Upper lobe of right lung (tissue), 1 donor: ENCODE results near the gene MAN2B1. TPM values are rescaled to one million over a fixed set of nuclear protein-coding genes. Genes with fewer than 3 reads are reported as not detected.
A peak's percentile ranks its signal among the peaks of the same experiment; 100 is the strongest.

ENCODE experiments used
- ATAC-seq: fragments of 200-7000 bp; cut with Tn5 transposase; one replicate; pipeline ENCODE4 v1.9.1; 2020; ENCODE audit warnings: mild to moderate bottlenecking, moderate library complexity
- DNase-seq: peaks from one replicate; pipeline ENCODE4 v3.0.0-alpha.2; 2020
- H3K27ac ChIP-seq: fragments of 200-600 bp; one replicate; pipeline ENCODE4 v1.8.0; 2022
- H3K27me3 ChIP-seq: fragments of 200-600 bp; one replicate; pipeline ENCODE4 v1.8.0; 2022; ENCODE audit warnings: mild to moderate bottlenecking
- H3K36me3 ChIP-seq: fragments of 200-600 bp; one replicate; pipeline ENCODE4 v1.8.0; 2022
- H3K4me1 ChIP-seq: fragments of 200-600 bp; one replicate; pipeline ENCODE4 v1.8.0; 2022
- H3K4me3 ChIP-seq: fragments of 200-600 bp; one replicate; pipeline ENCODE4 v1.8.0; 2022; ENCODE audit warnings: mild to moderate bottlenecking
- H3K9me3 ChIP-seq: fragments of 200-600 bp; one replicate; pipeline ENCODE4 v1.8.0; 2022
- intact Hi-C: fragments of 100-400 bp; cut with DNase I; formaldehyde crosslinking; loops from one replicate; pipeline ENCODE4 v1.11.0; 2022
- total RNA-seq: library from RNA; stranded (reverse); fragmentation: NEBNext Ultra II Directional; extraction: Animal tissue kit (Norgen Biotek cat#: 25700); gene quantifications from one replicate; pipeline ENCODE4 v1.2.1, GENCODE V29; 2021
- TF ChIP-seq, protein P1 (sequence below): fragments of 200-600 bp; IDR thresholded peaks from one replicate; pipeline ENCODE4 v1.8.0; 2022; ENCODE audit warnings: antibody characterized with exemption
- donor health status: DM: no; HTN: yes; CAD: no; lungs with severe emphysema.

Gene MAN2B1
- total RNA-seq, 1 donor from 2014 or later, result 174 TPM

DNA sequence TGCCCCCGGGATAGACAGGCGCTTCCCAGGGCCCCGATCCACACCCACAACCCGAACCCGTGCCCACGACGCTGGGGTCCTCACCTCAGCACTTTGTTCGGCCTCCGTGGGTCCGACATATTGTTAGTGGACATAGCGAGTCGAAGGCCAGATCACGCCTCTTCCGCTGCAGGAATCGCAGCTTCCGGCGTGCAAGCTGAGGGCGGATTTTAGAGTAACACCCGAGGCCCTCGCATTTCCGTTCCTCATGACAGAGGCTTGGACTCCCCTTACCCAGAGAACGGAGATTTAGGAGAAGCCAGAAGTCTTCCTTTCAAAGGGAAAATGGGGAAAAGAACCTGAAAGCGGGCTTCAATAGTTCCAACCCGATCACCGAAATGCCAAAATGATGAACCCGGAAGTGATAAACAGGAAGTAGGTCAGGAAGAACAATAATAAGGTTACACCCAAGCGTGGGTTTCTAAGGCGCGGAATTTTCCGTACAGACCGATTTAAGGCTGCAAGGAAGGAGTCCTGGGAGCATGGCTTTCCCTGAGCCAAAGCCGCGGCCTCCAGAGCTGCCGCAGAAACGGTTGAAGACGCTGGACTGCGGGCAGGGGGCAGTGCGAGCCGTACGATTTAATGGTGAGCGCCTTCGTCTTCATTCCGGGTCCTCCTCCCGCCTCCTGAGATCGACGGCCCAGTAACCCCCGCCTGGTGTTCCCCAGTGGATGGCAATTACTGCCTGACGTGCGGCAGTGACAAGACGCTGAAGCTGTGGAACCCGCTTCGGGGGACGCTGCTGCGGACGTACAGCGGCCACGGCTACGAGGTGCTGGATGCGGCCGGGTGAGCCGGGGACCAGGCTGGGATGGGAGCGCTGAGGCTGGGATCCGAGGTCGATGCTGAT lies 3.0 kb upstream of the MAN2B1 start:
- TF ChIP-seq, protein P1, sequence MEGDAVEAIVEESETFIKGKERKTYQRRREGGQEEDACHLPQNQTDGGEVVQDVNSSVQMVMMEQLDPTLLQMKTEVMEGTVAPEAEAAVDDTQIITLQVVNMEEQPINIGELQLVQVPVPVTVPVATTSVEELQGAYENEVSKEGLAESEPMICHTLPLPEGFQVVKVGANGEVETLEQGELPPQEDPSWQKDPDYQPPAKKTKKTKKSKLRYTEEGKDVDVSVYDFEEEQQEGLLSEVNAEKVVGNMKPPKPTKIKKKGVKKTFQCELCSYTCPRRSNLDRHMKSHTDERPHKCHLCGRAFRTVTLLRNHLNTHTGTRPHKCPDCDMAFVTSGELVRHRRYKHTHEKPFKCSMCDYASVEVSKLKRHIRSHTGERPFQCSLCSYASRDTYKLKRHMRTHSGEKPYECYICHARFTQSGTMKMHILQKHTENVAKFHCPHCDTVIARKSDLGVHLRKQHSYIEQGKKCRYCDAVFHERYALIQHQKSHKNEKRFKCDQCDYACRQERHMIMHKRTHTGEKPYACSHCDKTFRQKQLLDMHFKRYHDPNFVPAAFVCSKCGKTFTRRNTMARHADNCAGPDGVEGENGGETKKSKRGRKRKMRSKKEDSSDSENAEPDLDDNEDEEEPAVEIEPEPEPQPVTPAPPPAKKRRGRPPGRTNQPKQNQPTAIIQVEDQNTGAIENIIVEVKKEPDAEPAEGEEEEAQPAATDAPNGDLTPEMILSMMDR, result no peak
- no peaks in the 10 kb centered on the region for H3K9me3 ChIP-seq
- peak overlapping the region; percentile 98 for H3K27ac ChIP-seq
- peaks cover 30% of the 10 kb centered on the region for H3K36me3 ChIP-seq
- H3K4me1 ChIP-seq, result peaks cover 37% of the 10 kb centered on the region
- no peaks in the 10 kb centered on the region for H3K27me3 ChIP-seq
- H3K4me3 ChIP-seq, result peak overlapping the region; percentile 92
- peak; percentile 69 for ATAC-seq
- intact Hi-C loops, result loop anchor here (10.0 kb wide), 1 partner anchor 105 kb away; no protein-coding TSS in a partner anchor
- peak; percentile 90 for DNase-seq

DNA sequence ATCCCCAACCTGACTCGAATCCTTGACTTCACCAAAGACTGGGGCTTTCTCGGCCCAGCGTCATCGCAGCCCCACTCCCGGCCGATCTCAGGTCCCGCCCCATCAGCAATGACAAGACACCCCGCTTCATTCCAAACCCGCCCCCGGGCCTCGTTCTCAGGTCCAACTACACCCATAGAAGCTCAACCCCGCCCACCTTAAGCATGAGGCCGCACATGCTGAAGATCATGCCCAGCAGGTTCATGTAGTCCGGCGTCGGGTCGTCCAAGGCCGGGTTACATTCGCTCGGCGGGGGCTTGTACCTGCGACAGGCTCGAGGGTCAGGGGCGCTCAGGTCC lies 2.4 kb upstream of the MAN2B1 start:
- Histone ChIP-seq H3K36me3 (peaks cover 28% of the 10 kb centered on the region), H3K27ac (peak overlapping the region; percentile 98), H3K27me3 (no peaks in the 10 kb centered on the region), H3K4me3 (peak overlapping the region; percentile 92), H3K9me3 (no peaks in the 10 kb centered on the region), H3K4me1 (peaks cover 37% of the 10 kb centered on the region)
- TF ChIP-seq, protein P1, result no peak
- DNase-seq (peak; percentile 77), ATAC-seq (peak; percentile 7)
- intact Hi-C loops, result no loop called here

DNA sequence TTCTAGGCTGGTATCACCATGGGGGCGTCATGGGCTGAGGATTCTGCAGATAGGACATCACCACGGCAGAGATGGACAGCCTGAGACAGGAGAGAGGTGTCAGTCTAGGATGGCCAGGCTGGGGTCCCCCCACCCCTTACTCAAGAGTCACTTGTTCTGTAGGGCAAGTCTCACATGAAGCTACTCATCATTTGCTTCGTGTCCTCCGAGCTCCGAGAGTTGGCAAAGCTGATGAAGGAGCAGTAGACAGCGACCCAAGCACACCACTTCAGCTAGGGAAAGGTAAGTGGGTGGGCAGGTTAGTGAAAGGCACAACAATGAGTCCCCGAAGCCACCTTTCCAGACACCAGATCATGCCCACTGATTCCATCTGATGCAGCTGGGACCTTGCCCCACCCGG lies 1.8 kb upstream of the MAN2B1 start:
- peak overlapping the region; percentile 92 for H3K4me3 ChIP-seq
- H3K36me3 ChIP-seq, result peaks cover 28% of the 10 kb centered on the region
- peaks cover 37% of the 10 kb centered on the region for H3K4me1 ChIP-seq
- intact Hi-C loops, result no loop called here
- TF ChIP-seq, protein P1, result no peak
- H3K27ac ChIP-seq, result peak overlapping the region; percentile 98
- no peaks in the 10 kb centered on the region for H3K27me3 ChIP-seq
- no peak for DNase-seq
- H3K9me3 ChIP-seq, result no peaks in the 10 kb centered on the region
- no peak for ATAC-seq

DNA sequence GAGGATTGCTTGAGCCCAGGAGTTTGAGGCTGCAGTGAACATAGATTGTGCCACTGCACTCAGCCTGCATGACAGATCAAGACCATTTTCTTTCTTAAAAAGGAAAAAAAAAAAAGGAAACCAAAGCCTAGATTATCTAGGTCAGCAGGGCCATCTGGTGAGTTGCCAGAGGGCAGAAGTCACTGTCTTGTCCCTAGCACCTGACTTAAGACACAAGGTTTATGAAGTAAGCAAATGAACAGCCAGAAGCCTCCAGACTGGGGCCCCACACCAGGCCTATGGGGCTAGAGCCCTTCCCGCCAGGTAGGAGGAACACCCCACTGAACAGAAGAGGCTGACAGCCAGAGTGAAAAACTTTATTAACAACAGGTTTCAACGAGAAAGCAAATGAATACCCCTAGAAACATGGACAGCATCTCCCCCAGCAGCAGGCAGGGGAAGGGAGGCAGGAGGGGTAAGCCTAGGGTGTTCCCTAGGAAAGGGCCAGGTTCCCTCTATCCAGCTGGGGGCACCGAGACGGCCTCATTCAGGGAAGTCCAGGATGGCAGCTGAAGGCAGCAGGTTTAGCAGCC lies 1.3 kb upstream of the MAN2B1 start:
- H3K36me3 ChIP-seq, result peaks cover 28% of the 10 kb centered on the region
- TF ChIP-seq, protein P1, result no peak
- H3K27ac ChIP-seq, result no peak overlapping the region
- H3K4me1 ChIP-seq, result peaks cover 37% of the 10 kb centered on the region
- H3K9me3 ChIP-seq, result no peaks in the 10 kb centered on the region
- no peak for DNase-seq
- intact Hi-C loops, result no loop called here
- H3K27me3 ChIP-seq, result no peaks in the 10 kb centered on the region
- H3K4me3 ChIP-seq, result peak overlapping the region; percentile 92
- ATAC-seq, result no peak

DNA sequence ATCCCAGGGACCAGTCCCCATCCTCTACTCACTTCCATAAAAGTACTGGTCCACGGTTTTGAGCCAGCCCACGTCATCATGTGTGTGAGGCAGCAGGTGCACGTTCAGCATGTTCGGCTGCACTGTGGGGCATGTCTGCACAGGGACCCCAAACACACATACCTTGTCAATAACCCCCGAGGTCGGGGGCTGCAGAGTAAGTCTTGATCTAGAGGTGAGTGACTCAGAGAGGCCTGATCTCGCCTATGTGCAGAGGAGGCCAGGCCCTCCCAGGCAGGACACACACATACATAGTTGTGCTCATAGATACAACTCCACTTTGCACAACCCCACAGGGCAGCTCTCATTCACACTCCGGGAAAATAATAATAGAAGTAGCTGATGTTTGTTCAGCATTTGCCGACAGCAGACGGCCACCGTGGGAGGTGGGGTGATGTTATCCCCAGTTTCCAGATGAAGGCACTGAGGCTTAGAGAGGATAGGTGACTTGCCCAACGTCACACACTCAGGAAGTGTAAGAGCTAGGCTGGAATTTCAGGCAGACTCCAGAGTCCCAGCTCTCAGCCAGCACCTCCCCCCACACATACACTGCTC lies 774 bp downstream of the MAN2B1 start:
- no peak for DNase-seq
- peaks cover 33% of the 10 kb centered on the region for H3K4me1 ChIP-seq
- H3K4me3 ChIP-seq, result peak overlapping the region; percentile 65
- TF ChIP-seq, protein P1, result no peak
- intact Hi-C loops, result no loop called here
- peaks cover 42% of the 10 kb centered on the region for H3K36me3 ChIP-seq
- no peaks in the 10 kb centered on the region for H3K27me3 ChIP-seq
- ATAC-seq, result peak; percentile 2
- H3K27ac ChIP-seq, result peak overlapping the region; percentile 70
- no peaks in the 10 kb centered on the region for H3K9me3 ChIP-seq
